Measurements from ENCODE around the gene PRAC1.

Gene PRAC1

DNA sequence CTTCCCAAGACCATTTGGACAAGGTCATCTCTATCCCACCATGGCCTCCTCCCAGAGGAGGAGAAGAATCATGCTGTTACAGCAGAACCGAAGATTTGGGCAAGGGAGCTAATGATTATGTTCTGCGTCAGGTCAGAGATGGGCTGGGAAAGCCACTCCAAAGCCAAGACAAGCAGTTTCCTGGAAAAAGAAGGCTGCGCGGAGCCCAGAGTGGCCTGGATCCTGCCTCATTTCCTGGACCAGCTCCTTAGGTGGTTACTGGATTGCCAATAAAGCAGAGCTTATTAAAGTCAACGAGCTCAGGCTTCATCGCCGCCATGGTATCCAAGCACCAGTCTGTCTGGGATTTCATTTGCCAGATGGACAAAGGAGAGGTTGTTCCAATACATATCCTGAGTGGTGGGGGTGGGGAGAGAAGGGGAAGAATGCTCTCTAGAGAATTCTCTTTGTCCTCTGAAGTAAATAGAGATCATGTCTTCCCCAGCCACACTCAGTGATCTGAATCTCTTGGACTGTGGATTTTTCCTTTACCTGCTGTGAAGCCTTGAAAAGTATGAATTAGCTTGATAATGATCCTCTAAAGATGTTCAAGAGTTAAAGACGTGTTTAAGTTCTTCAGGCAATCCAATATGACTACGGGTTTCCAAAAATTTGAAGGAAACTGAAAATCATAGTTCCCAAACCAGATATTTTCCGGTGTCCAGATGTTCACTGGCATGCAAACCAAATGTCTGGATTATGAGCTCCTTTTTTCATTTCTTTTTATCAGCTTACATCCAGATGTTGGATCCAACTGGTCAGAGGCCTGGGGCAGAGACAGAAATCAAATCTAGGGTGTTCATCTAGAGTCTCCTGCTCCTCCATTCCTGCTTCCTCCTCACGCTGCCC lies 17.7 kb downstream of the PRAC1 start:
- H3K36me3 ChIP-seq (ENCODE audit: control insufficient read depth, insufficient read depth, low read length) = no peaks in the 10 kb centered on the region
- H2AFZ ChIP-seq = no peak overlapping the region
- H3K79me2 ChIP-seq = no peaks in the 10 kb centered on the region
- no peaks in the 10 kb centered on the region for H3K9me3 ChIP-seq (ENCODE audit: control insufficient read depth, low read length)
- H3K27me3 ChIP-seq (ENCODE audit: control insufficient read depth, insufficient read depth, low read length) = no peaks in the 10 kb centered on the region
- H3K4me1 ChIP-seq = no peaks in the 10 kb centered on the region
- H3K9ac ChIP-seq = no peak overlapping the region
- TF ChIP-seq, protein P1, sequence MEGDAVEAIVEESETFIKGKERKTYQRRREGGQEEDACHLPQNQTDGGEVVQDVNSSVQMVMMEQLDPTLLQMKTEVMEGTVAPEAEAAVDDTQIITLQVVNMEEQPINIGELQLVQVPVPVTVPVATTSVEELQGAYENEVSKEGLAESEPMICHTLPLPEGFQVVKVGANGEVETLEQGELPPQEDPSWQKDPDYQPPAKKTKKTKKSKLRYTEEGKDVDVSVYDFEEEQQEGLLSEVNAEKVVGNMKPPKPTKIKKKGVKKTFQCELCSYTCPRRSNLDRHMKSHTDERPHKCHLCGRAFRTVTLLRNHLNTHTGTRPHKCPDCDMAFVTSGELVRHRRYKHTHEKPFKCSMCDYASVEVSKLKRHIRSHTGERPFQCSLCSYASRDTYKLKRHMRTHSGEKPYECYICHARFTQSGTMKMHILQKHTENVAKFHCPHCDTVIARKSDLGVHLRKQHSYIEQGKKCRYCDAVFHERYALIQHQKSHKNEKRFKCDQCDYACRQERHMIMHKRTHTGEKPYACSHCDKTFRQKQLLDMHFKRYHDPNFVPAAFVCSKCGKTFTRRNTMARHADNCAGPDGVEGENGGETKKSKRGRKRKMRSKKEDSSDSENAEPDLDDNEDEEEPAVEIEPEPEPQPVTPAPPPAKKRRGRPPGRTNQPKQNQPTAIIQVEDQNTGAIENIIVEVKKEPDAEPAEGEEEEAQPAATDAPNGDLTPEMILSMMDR (IDR thresholded peaks at IDR 0.05) = no peak
- H3K4me3 ChIP-seq (ENCODE audit: low read depth, low read length) = no peak overlapping the region
- no peak overlapping the region for H3K4me2 ChIP-seq (ENCODE audit: low read length)
- no peak overlapping the region for H3K27ac ChIP-seq

DNA sequence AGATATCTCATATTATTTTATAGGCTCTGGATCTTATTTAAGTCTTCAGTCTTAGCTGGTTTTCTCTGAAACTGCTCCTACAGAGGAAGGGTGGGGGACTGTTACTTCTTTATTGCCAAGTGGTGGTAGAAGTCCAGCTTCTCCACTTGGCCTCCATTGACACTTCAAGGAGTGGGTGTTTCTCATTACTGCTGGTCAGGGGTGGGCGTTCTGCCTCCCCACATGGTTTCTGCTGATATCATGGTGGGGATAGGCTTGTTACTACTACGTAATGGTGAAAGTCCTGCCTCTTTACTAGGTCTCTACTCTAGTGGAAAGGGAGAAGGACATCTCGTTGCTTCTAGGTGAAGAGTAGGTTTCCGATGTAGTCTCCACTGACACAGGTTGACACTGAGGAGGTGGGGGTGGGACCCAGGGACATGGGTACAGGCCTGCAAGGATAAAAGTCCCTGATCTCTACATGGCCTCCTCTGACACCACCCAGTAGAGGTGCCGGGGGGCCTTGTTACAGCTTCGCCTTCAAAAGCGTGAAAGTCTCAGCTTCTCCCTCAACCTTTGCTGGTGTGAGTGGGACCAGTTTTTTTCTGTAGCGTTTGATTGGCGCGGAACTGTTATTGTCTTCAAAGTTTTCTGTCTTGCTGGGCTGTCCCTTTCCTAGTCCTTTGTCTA lies 20.3 kb downstream of the PRAC1 start:
- no peaks in the 10 kb centered on the region for H3K27me3 ChIP-seq (ENCODE audit: control insufficient read depth, insufficient read depth, low read length)
- no peak overlapping the region for H3K27ac ChIP-seq
- no peak overlapping the region for H3K4me3 ChIP-seq (ENCODE audit: low read depth, low read length)
- H3K4me2 ChIP-seq (ENCODE audit: low read length) = no peak overlapping the region
- no peaks in the 10 kb centered on the region for H3K36me3 ChIP-seq (ENCODE audit: control insufficient read depth, insufficient read depth, low read length)
- H3K4me1 ChIP-seq = no peaks in the 10 kb centered on the region
- no peaks in the 10 kb centered on the region for H3K79me2 ChIP-seq
- TF ChIP-seq, protein P1 (IDR thresholded peaks at IDR 0.05) = no peak
- no peak overlapping the region for H2AFZ ChIP-seq
- no peaks in the 10 kb centered on the region for H3K9me3 ChIP-seq (ENCODE audit: control insufficient read depth, low read length)
- H3K9ac ChIP-seq = no peak overlapping the region

GRCh38 chr17:48693178-48693577 lies 29.1 kb downstream of the PRAC1 start:
- Histone ChIP-seq H3K27ac (no peak overlapping the region), H3K9ac (no peak overlapping the region), H3K4me3 (ENCODE audit: low read depth, low read length) (no peak overlapping the region), H3K79me2 (no peaks in the 10 kb centered on the region), H3K27me3 (ENCODE audit: control insufficient read depth, insufficient read depth, low read length) (no peaks in the 10 kb centered on the region), H3K4me2 (ENCODE audit: low read length) (no peak overlapping the region), H3K4me1 (no peaks in the 10 kb centered on the region), H2AFZ (no peak overlapping the region), H3K36me3 (ENCODE audit: control insufficient read depth, insufficient read depth, low read length) (no peaks in the 10 kb centered on the region), H3K9me3 (ENCODE audit: control insufficient read depth, low read length) (no peaks in the 10 kb centered on the region)
- TF ChIP-seq, protein P1 (IDR thresholded peaks at IDR 0.05) = no peak

GRCh38 chr17:48692049-48692448 lies 30.3 kb downstream of the PRAC1 start:
- Histone ChIP-seq H3K9me3 (ENCODE audit: control insufficient read depth, low read length) (no peaks in the 10 kb centered on the region), H3K27ac (no peak overlapping the region), H3K4me1 (no peaks in the 10 kb centered on the region), H3K27me3 (ENCODE audit: control insufficient read depth, insufficient read depth, low read length) (no peaks in the 10 kb centered on the region), H3K79me2 (no peaks in the 10 kb centered on the region), H2AFZ (no peak overlapping the region), H3K9ac (no peak overlapping the region), H3K4me2 (ENCODE audit: low read length) (no peak overlapping the region), H3K4me3 (ENCODE audit: low read depth, low read length) (no peak overlapping the region), H3K36me3 (ENCODE audit: control insufficient read depth, insufficient read depth, low read length) (no peaks in the 10 kb centered on the region)
- TF ChIP-seq, protein P1 (IDR thresholded peaks at IDR 0.05) = no peak
